Transverse colon (tissue), 3 donors: ENCODE measurements around the gene ITPRID2.

Experiments used
- EP300 ChIP-seq: sonication (generic); formaldehyde crosslinking; IDR thresholded peaks from one replicate; pipeline ENCODE4 v1.6.1; 2017; ENCODE audit warnings: antibody characterized with exemption, low read depth
- POLR2A ChIP-seq: fragments of 450-650 bp; IDR thresholded peaks from one replicate; pipeline ENCODE4 v1.6.1; 2016; ENCODE audit warnings: antibody characterized with exemption, mild to moderate bottlenecking, moderate library complexity
- TF ChIP-seq, protein P1 (sequence below), 5 experiments: fragments of 200-600 bp in 3 of 5; fragments of 450-650 bp in 2 of 5; sonication (generic) in 3 of 5; IDR thresholded peaks; 1 replicate in 2 of 5; 2 replicates in 3 of 5; pipeline ENCODE4 v1.5.1; 2016 to 2017; ENCODE audit warnings: antibody characterized with exemption in 5 of 5, inconsistent platforms in 3 of 5, mild to moderate bottlenecking in 2 of 5, moderate library complexity in 1 of 5

DNA sequence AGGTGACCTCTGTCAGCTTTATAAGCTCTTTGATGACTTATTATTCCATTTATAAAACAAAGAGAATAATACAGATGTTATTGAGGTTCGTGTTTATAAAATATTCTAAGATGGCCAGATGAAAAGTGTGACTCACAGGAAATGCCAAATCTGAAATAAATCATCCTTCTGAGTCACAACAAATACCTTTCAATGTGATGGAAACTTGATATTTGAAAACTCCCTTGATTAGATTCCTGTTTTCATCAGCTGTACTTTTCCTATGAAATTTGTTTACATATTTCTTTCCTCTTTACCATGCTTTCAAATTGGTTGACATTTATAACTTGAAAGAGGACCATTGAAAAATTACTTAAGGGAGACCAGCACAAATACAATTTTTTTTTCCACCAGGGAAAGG is 63.5 kb downstream of the ITPRID2 start:
- TF ChIP-seq, protein P1, sequence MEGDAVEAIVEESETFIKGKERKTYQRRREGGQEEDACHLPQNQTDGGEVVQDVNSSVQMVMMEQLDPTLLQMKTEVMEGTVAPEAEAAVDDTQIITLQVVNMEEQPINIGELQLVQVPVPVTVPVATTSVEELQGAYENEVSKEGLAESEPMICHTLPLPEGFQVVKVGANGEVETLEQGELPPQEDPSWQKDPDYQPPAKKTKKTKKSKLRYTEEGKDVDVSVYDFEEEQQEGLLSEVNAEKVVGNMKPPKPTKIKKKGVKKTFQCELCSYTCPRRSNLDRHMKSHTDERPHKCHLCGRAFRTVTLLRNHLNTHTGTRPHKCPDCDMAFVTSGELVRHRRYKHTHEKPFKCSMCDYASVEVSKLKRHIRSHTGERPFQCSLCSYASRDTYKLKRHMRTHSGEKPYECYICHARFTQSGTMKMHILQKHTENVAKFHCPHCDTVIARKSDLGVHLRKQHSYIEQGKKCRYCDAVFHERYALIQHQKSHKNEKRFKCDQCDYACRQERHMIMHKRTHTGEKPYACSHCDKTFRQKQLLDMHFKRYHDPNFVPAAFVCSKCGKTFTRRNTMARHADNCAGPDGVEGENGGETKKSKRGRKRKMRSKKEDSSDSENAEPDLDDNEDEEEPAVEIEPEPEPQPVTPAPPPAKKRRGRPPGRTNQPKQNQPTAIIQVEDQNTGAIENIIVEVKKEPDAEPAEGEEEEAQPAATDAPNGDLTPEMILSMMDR (IDR thresholded peaks at IDR 0.05) = no peak
- no peak for TF ChIP-seq POLR2A
- no peak for TF ChIP-seq EP300
